H1 (cell line): ENCODE data around the gene GDF15. TPM values are rescaled to one million over a fixed set of nuclear protein-coding genes. Genes with fewer than 3 reads are reported as not detected.
A peak's percentile ranks its signal among the peaks of the same experiment; 100 is the strongest.

Experiments
- CTCF ChIA-PET: fragments of 300-600 bp; sonication (Branson Sonifier 250); formaldehyde crosslinking; loops from one replicate; lab custom pipeline; 2021; ENCODE audit not compliant: partially characterized antibody; lab: Charles Lee
- POLR2A ChIA-PET: fragments of 300-600 bp; sonication (Branson Sonifier 250); formaldehyde crosslinking; loops from one replicate; lab custom pipeline; 2021; ENCODE audit warnings: inconsistent platforms; ENCODE audit not compliant: partially characterized antibody; lab: Charles Lee
- DNase-seq, 2 experiments: peaks; one replicate each; pipeline versions ENCODE4 v3.0.0 to v3.0.0-alpha.2; 2010 to 2022; ENCODE audit warnings: low spot score in 2 of 2, low read depth in 1 of 2, mixed read lengths in 1 of 2
- FAIRE-seq: peaks from 2 replicates; lab custom pipeline; 2011; peaks lifted over from hg19 to GRCh38; lab: Jason Lieb, UNC
- H2AFZ ChIP-seq: 2 replicates; pipeline ENCODE4 v1.8.1; 2012; ENCODE audit warnings: low read length, inconsistent platforms
- H2AK5ac ChIP-seq: 2 replicates; pipeline ENCODE4 v1.6.1; 2013; ENCODE audit warnings: low read depth, low read length
- H2BK120ac ChIP-seq: replicated peaks from 2 replicates; pipeline ENCODE3; 2013; ENCODE audit warnings: low read depth, low read length, inconsistent platforms
- H2BK12ac ChIP-seq: 2 replicates; pipeline ENCODE4 v1.6.1; 2013; ENCODE audit warnings: low read depth, low read length
- H2BK15ac ChIP-seq: 2 replicates; pipeline ENCODE4 v1.6.1; 2013; ENCODE audit warnings: low read length
- H2BK20ac ChIP-seq: 2 replicates; pipeline ENCODE4 v1.6.1; 2013; ENCODE audit warnings: low read length
- H2BK5ac ChIP-seq: 2 replicates; pipeline ENCODE4 v1.6.1; 2013; ENCODE audit warnings: low read depth, low read length
- H3K14ac ChIP-seq: 2 replicates; pipeline ENCODE4 v1.6.1; 2013; ENCODE audit warnings: inconsistent platforms; ENCODE audit not compliant: insufficient read length
- H3K18ac ChIP-seq: 2 replicates; pipeline ENCODE4 v1.6.1; 2013; ENCODE audit warnings: low read length; ENCODE audit errors: extremely low read depth
- H3K23ac ChIP-seq: 2 replicates; pipeline ENCODE4 v1.6.1; 2013; ENCODE audit warnings: inconsistent platforms; ENCODE audit not compliant: insufficient read length
- H3K23me2 ChIP-seq: 2 replicates; pipeline ENCODE4 v1.6.1; 2013; ENCODE audit warnings: low read depth, low read length
- H3K27ac ChIP-seq: 2 replicates; pipeline ENCODE4 v1.6.1; 2011; ENCODE audit warnings: low read depth, low read length, inconsistent platforms
- H3K27me3 ChIP-seq, 4 experiments: replicated peaks in 1 of 4; 1 replicate in 1 of 4; 2 replicates in 3 of 4; pipeline versions ENCODE4 v1.6.1 to v1.8.1; 2011 to 2013; ENCODE audit warnings: low read length in 3 of 4, mild to moderate bottlenecking in 3 of 4, inconsistent platforms in 2 of 4, mixed read lengths in 2 of 4, moderate library complexity in 1 of 4; ENCODE audit not compliant: control insufficient read depth in 3 of 4, insufficient read depth in 3 of 4; ENCODE audit errors: extremely low read depth in 1 of 4
- H3K36me3 ChIP-seq, 4 experiments: 2 replicates each; pipeline versions ENCODE4 v1.6.1 to v1.8.1; 2011 to 2013; ENCODE audit warnings: mild to moderate bottlenecking in 4 of 4, low read length in 3 of 4, moderate library complexity in 2 of 4, control low read depth in 1 of 4, inconsistent platforms in 1 of 4; ENCODE audit not compliant: insufficient read depth in 4 of 4, control insufficient read depth in 2 of 4
- H3K4ac ChIP-seq: replicated peaks from 2 replicates; pipeline ENCODE3; 2013; ENCODE audit warnings: low read length, low read depth, mixed read lengths, inconsistent platforms; ENCODE audit not compliant: insufficient read length
- H3K4me1 ChIP-seq, 4 experiments: replicated peaks in 1 of 4; 1 replicate in 1 of 4; 2 replicates in 3 of 4; pipeline versions ENCODE4 v1.6.1 to v1.8.1; 2011 to 2013; ENCODE audit warnings: low read length in 3 of 4, inconsistent platforms in 2 of 4, mixed read lengths in 1 of 4; ENCODE audit not compliant: insufficient read depth in 4 of 4, control insufficient read depth in 3 of 4
- H3K4me2 ChIP-seq, 2 experiments: 2 replicates each; pipeline versions ENCODE4 v1.6.1 to v1.8.1; 2011 to 2013; ENCODE audit warnings: low read depth in 2 of 2, low read length in 2 of 2, control low read depth in 1 of 2, inconsistent platforms in 1 of 2, mild to moderate bottlenecking in 1 of 2; ENCODE audit not compliant: insufficient read depth in 1 of 2
- H3K4me3 ChIP-seq, 4 experiments: fragments of 200-600, 300-600 bp in 1 of 4; sonication (generic), shearing (Covaris generic), sonication (Bioruptor Twin) in 1 of 4; 2 replicates each; pipeline versions ENCODE4 v1.5.1 to v1.8.1; 2011 to 2016; ENCODE audit warnings: low read length in 4 of 4, low read depth in 3 of 4, control low read depth in 2 of 4, inconsistent platforms in 2 of 4, mild to moderate bottlenecking in 2 of 4, mixed read lengths in 1 of 4, moderate library complexity in 1 of 4; ENCODE audit not compliant: insufficient read depth in 2 of 4; ENCODE audit errors: extremely low read depth in 1 of 4
- H3K56ac ChIP-seq: replicated peaks from 2 replicates; pipeline ENCODE3; 2013; ENCODE audit warnings: low read depth, mild to moderate bottlenecking, mixed read lengths, low read length, inconsistent platforms; ENCODE audit not compliant: insufficient read length
- H3K79me1 ChIP-seq: 2 replicates; pipeline ENCODE4 v1.6.1; 2013; ENCODE audit warnings: low read depth, low read length, control low read depth
- H3K79me2 ChIP-seq, 2 experiments: 2 replicates each; pipeline versions ENCODE4 v1.6.1 to v1.8.1; 2012 to 2013; ENCODE audit warnings: low read length in 2 of 2, mild to moderate bottlenecking in 2 of 2, inconsistent platforms in 1 of 2; ENCODE audit not compliant: insufficient read depth in 2 of 2, control insufficient read depth in 1 of 2
- H3K9ac ChIP-seq, 4 experiments: replicated peaks in 1 of 4; 1 replicate in 1 of 4; 2 replicates in 3 of 4; pipeline versions ENCODE4 v1.6.1 to v1.8.1; 2011 to 2013; ENCODE audit warnings: low read depth in 3 of 4, low read length in 3 of 4, control low read depth in 2 of 4, mild to moderate bottlenecking in 2 of 4, moderate library complexity in 2 of 4, inconsistent platforms in 1 of 4; ENCODE audit errors: extremely low read depth in 1 of 4
- H3K9me3 ChIP-seq, 2 experiments: 2 replicates each; pipeline versions ENCODE4 v1.6.1 to v1.8.1; 2012 to 2013; ENCODE audit warnings: mild to moderate bottlenecking in 2 of 2, moderate library complexity in 2 of 2, control low read depth in 1 of 2, inconsistent platforms in 1 of 2, low read depth in 1 of 2, low read length in 1 of 2, mixed read lengths in 1 of 2; ENCODE audit not compliant: insufficient read depth in 2 of 2
- H4K20me1 ChIP-seq, 2 experiments: replicated peaks in 1 of 2; 2 replicates each; pipeline versions ENCODE3 to v1.8.1; 2011 to 2013; ENCODE audit warnings: inconsistent platforms in 2 of 2, low read length in 2 of 2, mild to moderate bottlenecking in 1 of 2; ENCODE audit not compliant: insufficient read depth in 2 of 2, control insufficient read depth in 1 of 2
- H4K5ac ChIP-seq: 2 replicates; pipeline ENCODE4 v1.6.1; 2013; ENCODE audit warnings: low read length, low read depth, mixed read lengths, inconsistent platforms; ENCODE audit not compliant: insufficient read length
- H4K8ac ChIP-seq: 2 replicates; pipeline ENCODE4 v1.8.0; 2013; ENCODE audit warnings: mild to moderate bottlenecking, moderate library complexity, low read length, inconsistent platforms; ENCODE audit not compliant: insufficient read depth; ENCODE audit errors: extremely low read depth
- H4K91ac ChIP-seq: replicated peaks from 2 replicates; pipeline ENCODE3; 2013; ENCODE audit warnings: low read length, mixed read lengths, inconsistent platforms; ENCODE audit not compliant: insufficient read length
- ASH2L ChIP-seq: fragments of 200-600, 300-600 bp; sonication (generic); IDR thresholded peaks from one replicate; pipeline ENCODE4 v1.7.1; 2017; ENCODE audit warnings: low read length
- BCL11A ChIP-seq, 2 experiments: IDR thresholded peaks; one replicate each; pipeline ENCODE4 v1.6.1; 2011; ENCODE audit warnings: low read depth in 2 of 2, low read length in 2 of 2, mild to moderate bottlenecking in 2 of 2
- CBX8 ChIP-seq: fragments of 300-800, 300-1000 bp; sonication (generic); IDR thresholded peaks from 2 replicates; pipeline ENCODE4 v1.7.1; 2016; ENCODE audit warnings: low read depth, low read length, borderline replicate concordance
- HDAC2 ChIP-seq, 2 experiments: fragments of 300-600 bp in 1 of 2; sonication (generic) in 1 of 2; IDR thresholded peaks; 2 replicates each; pipeline ENCODE4 v1.6.1; 2011 to 2012; ENCODE audit warnings: low read depth in 2 of 2, low read length in 2 of 2, mild to moderate bottlenecking in 2 of 2, moderate library complexity in 2 of 2, borderline replicate concordance in 1 of 2, inconsistent platforms in 1 of 2
- KDM4A ChIP-seq: IDR thresholded peaks from one replicate; pipeline ENCODE4 v1.7.1; 2012; ENCODE audit warnings: low read depth, mild to moderate bottlenecking, moderate library complexity, low read length, inconsistent platforms; ENCODE audit not compliant: severe bottlenecking
- NRF1 ChIP-seq: IDR thresholded peaks from 2 replicates; pipeline ENCODE4 v1.6.1; 2011; ENCODE audit warnings: mild to moderate bottlenecking, low read depth, low read length, improper control_type of control experiment
- SAP30 ChIP-seq: fragments of 300-600 bp; sonication (generic); IDR thresholded peaks from 2 replicates; pipeline ENCODE4 v1.7.1; 2012; ENCODE audit warnings: low read length, moderate library complexity, mild to moderate bottlenecking, inconsistent platforms; ENCODE audit not compliant: insufficient read depth, insufficient replicate concordance
- SIN3A ChIP-seq, 2 experiments: IDR thresholded peaks in 1 of 2; conservative IDR thresholded peaks in 1 of 2; 2 replicates each; pipeline ENCODE4 v1.6.1; 2011 to 2012; ENCODE audit warnings: low read length in 2 of 2, improper control_type of control experiment in 1 of 2, low read depth in 1 of 2, mild to moderate bottlenecking in 1 of 2
- SP4 ChIP-seq: IDR thresholded peaks from 2 replicates; pipeline ENCODE4 v1.6.1; 2012; ENCODE audit warnings: low read length, inconsistent platforms
- SUZ12 ChIP-seq: fragments of 200-600 bp; sonication (generic); IDR thresholded peaks from 2 replicates; pipeline ENCODE4 v1.6.1; 2012; ENCODE audit warnings: mild to moderate bottlenecking, inconsistent platforms, low read length, moderate library complexity, mixed read lengths
- WGBS, 2 experiments: shearing (Covaris generic) in 1 of 2; methylation state at CpG; one replicate each; pipeline versions ENCODE4 v1.1.6 to v1.1.7; 2013 to 2015; ENCODE audit warnings: low lambda C conversion rate in 2 of 2, mixed read lengths in 2 of 2, inconsistent platforms in 1 of 2, low coverage in 1 of 2, missing lambda C conversion rate in 1 of 2; ENCODE audit not compliant: insufficient replicate concordance in 2 of 2, insufficient coverage in 1 of 2, insufficient read length in 1 of 2; ENCODE audit errors: extremely low coverage in 1 of 2, missing lambda C conversion rate in 1 of 2; 5-methylcytosine and 5-hydroxymethylcytosine counted together
- polyA plus RNA-seq, 7 experiments: library from polyadenylated mRNA; depleted of rRNA in 3 of 7; stranded (reverse) in 5 of 7; unstranded in 2 of 7; fragments of >200 nt in 5 of 7; fragments of 200-250 nt in 2 of 7; gene quantifications; 1 replicate in 5 of 7; 2 replicates in 1 of 7; 4 replicates in 1 of 7; pipeline versions ENCODE4 v1.2.1 to v1.2.3, GENCODE V29; 2011 to 2013; ENCODE audit warnings: missing spikeins in 2 of 7, mixed read lengths in 2 of 7
- total RNA-seq: library from RNA; stranded (reverse); fragmentation: NEBNext Ultra II Directional; extraction: Animal tissue kit (Norgen Biotek cat#: 25700); gene quantifications from 2 replicates; pipeline ENCODE4 v1.2.1, GENCODE V29; 2021

The GDF15 gene
- total and polyA plus RNA-seq, 2 of the 8 experiments (the other 6 are each of a cell fraction or from before 2014, with no cell fraction given), result 4.1 to 8.5 TPM

GRCh38 chr19:18428787-18429674 lies 43.1 kb downstream of the GDF15 start:
- CTCF ChIA-PET, result interaction anchor here (0.6 to 2.8 kb wide), 7 partner anchors 10 to 118 kb away, joined by 3 to 14 read pairs (median 4); partner anchors contain the start of gene SSBP4
- Histone ChIP-seq H3K18ac (peak overlapping the region; percentile 48; the same call in 1 of the 2 replicates), H3K4me1 (peaks cover 0 to 47% (median 30%) of the 10 kb centered on the region in 4 experiments; a peak in 6 of 7 replicates), H3K4me2 (peak overlapping the region; percentile 68 to 76), H4K8ac (peak overlapping the region; percentile 85; the same call in 1 of the 2 replicates), H3K23ac (no peak overlapping the region), H3K4ac (no peak overlapping the region), H2AK5ac (no peak overlapping the region), H3K56ac (no peak overlapping the region), H3K4me3 (peak overlapping the region; percentile 33 to 70 (median 48)), H3K9ac (no peak overlapping the region; a peak in 1 of 7 replicates), H2BK5ac (peak overlapping the region; percentile 71; the same call in 1 of the 2 replicates), H2BK20ac (no peak overlapping the region), H3K14ac (no peak overlapping the region), H4K5ac (peak overlapping the region; percentile 18), H3K79me1 (peaks cover 3% of the 10 kb centered on the region; the same call in 1 of the 2 replicates), H2BK12ac (no peak overlapping the region), H2BK15ac (no peak overlapping the region), H4K20me1 (peaks cover 0 to 12% of the 10 kb centered on the region in 2 experiments), H3K27ac (no peak overlapping the region), H2BK120ac (no peak overlapping the region), H3K27me3 (no peaks in the 10 kb centered on the region; a peak in 1 of 7 replicates), H3K9me3 (no peaks in the 10 kb centered on the region), H2AFZ (no peak overlapping the region), H3K36me3 (no peaks in the 10 kb centered on the region), H3K23me2 (peaks cover 10% of the 10 kb centered on the region; the same call in 1 of the 2 replicates), H4K91ac (peak overlapping the region; percentile 65), H3K79me2 (no peaks in the 10 kb centered on the region)
- 1% methylated on average over 52 of the region's 77 CpGs; no CpG with 5 or more reads in 1 of the 2 experiments for WGBS, 2 experiments
- POLR2A ChIA-PET, result interaction anchor here (0.5 to 2.3 kb wide), 6 partner anchors 10 to 165 kb away, joined by 3 to 26 read pairs (median 4); partner anchors contain the start of genes LSM4 and SSBP4
- peak in 1 of 2 experiments; percentile 99 for DNase-seq
- FAIRE-seq, result no peak
- TF ChIP-seq NRF1 (no peak), CBX8 (no peak), KDM4A (peak; percentile 57), ASH2L (peak; percentile 29), SP4 (no peak), SUZ12 (no peak), SIN3A (conservative IDR thresholded peaks at IDR 0.05 in 1 of 2, IDR thresholded peaks at IDR 0.05 in 1 of 2; ENCODE audit: low read depth in 1 of 2, low read length in 2 of 2) (peak; percentile 57 to 90; a peak in 2 of 4 replicates), SAP30 (no peak), HDAC2 (IDR thresholded peaks at IDR 0.05; ENCODE audit: borderline replicate concordance in 1 of 2, low read depth in 2 of 2, low read length in 2 of 2) (no peak), BCL11A (IDR thresholded peaks at IDR 0.05; ENCODE audit: low read depth in 2 of 2, low read length in 2 of 2) (no peak)
